PC-9 (cell line): ENCODE results near the gene SUMF1. TPM values are rescaled to one million over a fixed set of nuclear protein-coding genes. Genes with fewer than 3 reads are reported as not detected.

Experiments
- BruUV-seq: library from RNA; stranded (reverse); fragments of 400-500 nt; replicated peaks from 2 replicates; lab custom pipeline; 2021; lab: Mats Ljungman, UMichigan
- CTCF ChIA-PET: fragments of 300-600 bp; sonication (Branson Sonifier 250); formaldehyde crosslinking; loops from one replicate; lab custom pipeline; 2022; ENCODE audit warnings: antibody characterized with exemption; lab: Charles Lee
- POLR2A ChIA-PET: fragments of 300-600 bp; sonication (Branson Sonifier 250); formaldehyde crosslinking; loops from one replicate; lab custom pipeline; 2022; ENCODE audit warnings: antibody characterized with exemption; ENCODE audit not compliant: unreplicated experiment; lab: Charles Lee
- DNase-seq, 2 experiments: peaks; one replicate each; pipeline versions ENCODE4 v3.0.0 to v3.0.0-alpha.2; 2015 to 2022; ENCODE audit warnings: mixed read lengths in 1 of 2
- H2AFZ ChIP-seq: fragments of 200-600 bp; sonication (generic); 2 replicates; pipeline ENCODE4 v1.8.1; 2017; ENCODE audit warnings: antibody characterized with exemption
- H3F3A ChIP-seq: fragments of 200-600 bp; sonication (generic); 2 replicates; pipeline ENCODE4 v1.8.1; 2017; ENCODE audit warnings: antibody characterized with exemption, mild to moderate bottlenecking, low read depth; ENCODE audit not compliant: insufficient read depth
- H3K27ac ChIP-seq: fragments of 200-600 bp; sonication (generic); 2 replicates; pipeline ENCODE4 v1.6.1; 2016; ENCODE audit warnings: mixed run types
- H3K27me3 ChIP-seq: fragments of 200-600 bp; sonication (generic); 2 replicates; pipeline ENCODE4 v1.6.1; 2016; ENCODE audit warnings: low read depth, mixed run types; ENCODE audit not compliant: insufficient read depth
- H3K36me3 ChIP-seq: fragments of 200-600 bp; sonication (generic); 2 replicates; pipeline ENCODE4 v1.6.1; 2016; ENCODE audit warnings: low read depth, mixed run types
- H3K4me1 ChIP-seq: fragments of 200-600 bp; sonication (generic); replicated peaks from 2 replicates; pipeline ENCODE4 v1.6.1; 2016; ENCODE audit warnings: mixed run types; ENCODE audit not compliant: insufficient read depth
- H3K4me2 ChIP-seq: fragments of 200-600 bp; sonication (generic); 2 replicates; pipeline ENCODE4 v1.6.1; 2017; ENCODE audit warnings: mixed run types
- H3K4me3 ChIP-seq: fragments of 200-600 bp; sonication (generic); 2 replicates; pipeline ENCODE4 v1.6.1; 2016; ENCODE audit warnings: mixed run types
- H3K79me2 ChIP-seq: fragments of 200-600 bp; sonication (generic); 2 replicates; pipeline ENCODE4 v1.6.1; 2017; ENCODE audit warnings: low read depth, mixed run types
- H3K9me2 ChIP-seq: fragments of 200-600 bp; sonication (generic); 2 replicates; pipeline ENCODE4 v1.8.1; 2017; ENCODE audit warnings: mild to moderate bottlenecking; ENCODE audit not compliant: insufficient read depth
- H3K9me3 ChIP-seq: fragments of 200-600 bp; sonication (generic); 2 replicates; pipeline ENCODE4 v1.8.1; 2016; ENCODE audit warnings: low read depth; ENCODE audit not compliant: insufficient read depth
- H4K20me1 ChIP-seq: fragments of 200-600 bp; sonication (generic); 2 replicates; pipeline ENCODE4 v1.8.1; 2017; ENCODE audit not compliant: insufficient read depth
- EZH2 ChIP-seq: fragments of 200-600 bp; sonication (generic); IDR thresholded peaks from 2 replicates; pipeline ENCODE4 v1.8.0; 2017; ENCODE audit warnings: antibody characterized with exemption, low read depth
- intact Hi-C: fragments of 100-400 bp; cut with micrococcal nuclease; formaldehyde crosslinking; loops from one replicate; pipeline ENCODE4 v1.10.0; 2022; ENCODE audit not compliant: unreplicated experiment
- total RNA-seq: library from RNA; stranded (reverse); gene quantifications from 2 replicates; pipeline ENCODE4 v1.2.3, GENCODE V29; 2021
- TF ChIP-seq, protein P1 (sequence below): fragments of 200-600 bp; sonication (generic); conservative IDR thresholded peaks from 2 replicates; pipeline ENCODE4 v1.6.1; 2017; ENCODE audit warnings: mixed run types, antibody characterized with exemption, mild to moderate bottlenecking, moderate library complexity

Gene SUMF1
- total RNA-seq, 1 experiment from 2014 or later = 41.6 TPM

DNA sequence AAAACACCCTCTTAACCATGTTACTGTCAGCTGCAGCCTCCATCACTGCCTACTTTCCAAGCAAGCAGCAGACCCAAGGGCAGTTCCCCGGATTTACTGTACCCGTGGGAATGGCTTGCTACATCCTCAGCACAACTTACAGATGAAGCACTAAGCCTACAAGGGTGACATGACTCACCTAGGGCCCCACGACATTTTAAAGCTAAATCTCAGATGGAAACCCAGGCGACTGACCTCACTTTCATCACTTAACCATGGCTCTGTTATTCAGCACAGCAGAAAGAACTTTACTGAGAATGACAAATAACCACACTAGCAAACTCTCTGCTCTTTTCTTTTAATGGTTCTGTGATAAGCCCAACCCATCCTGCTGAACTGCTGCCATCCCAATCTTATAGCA, 65.6 kb downstream of the SUMF1 start:
- no peak for TF ChIP-seq EZH2
- TF ChIP-seq, protein P1, sequence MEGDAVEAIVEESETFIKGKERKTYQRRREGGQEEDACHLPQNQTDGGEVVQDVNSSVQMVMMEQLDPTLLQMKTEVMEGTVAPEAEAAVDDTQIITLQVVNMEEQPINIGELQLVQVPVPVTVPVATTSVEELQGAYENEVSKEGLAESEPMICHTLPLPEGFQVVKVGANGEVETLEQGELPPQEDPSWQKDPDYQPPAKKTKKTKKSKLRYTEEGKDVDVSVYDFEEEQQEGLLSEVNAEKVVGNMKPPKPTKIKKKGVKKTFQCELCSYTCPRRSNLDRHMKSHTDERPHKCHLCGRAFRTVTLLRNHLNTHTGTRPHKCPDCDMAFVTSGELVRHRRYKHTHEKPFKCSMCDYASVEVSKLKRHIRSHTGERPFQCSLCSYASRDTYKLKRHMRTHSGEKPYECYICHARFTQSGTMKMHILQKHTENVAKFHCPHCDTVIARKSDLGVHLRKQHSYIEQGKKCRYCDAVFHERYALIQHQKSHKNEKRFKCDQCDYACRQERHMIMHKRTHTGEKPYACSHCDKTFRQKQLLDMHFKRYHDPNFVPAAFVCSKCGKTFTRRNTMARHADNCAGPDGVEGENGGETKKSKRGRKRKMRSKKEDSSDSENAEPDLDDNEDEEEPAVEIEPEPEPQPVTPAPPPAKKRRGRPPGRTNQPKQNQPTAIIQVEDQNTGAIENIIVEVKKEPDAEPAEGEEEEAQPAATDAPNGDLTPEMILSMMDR = no peak
- Histone ChIP-seq H3K4me3 (no peak overlapping the region), H3K79me2 (no peaks in the 10 kb centered on the region), H3K27ac (no peak overlapping the region), H3K36me3 (no peaks in the 10 kb centered on the region), H3K9me3 (no peaks in the 10 kb centered on the region), H2AFZ (no peak overlapping the region), H3K4me1 (no peaks in the 10 kb centered on the region), H3K27me3 (no peaks in the 10 kb centered on the region), H3F3A (no peaks in the 10 kb centered on the region), H3K4me2 (no peak overlapping the region), H4K20me1 (no peaks in the 10 kb centered on the region), H3K9me2 (no peaks in the 10 kb centered on the region)
- no peak for DNase-seq
- intact Hi-C loops = no loop called here
- BruUV-seq = no TSS peak
- ChIA-PET POLR2A (no interaction called here), CTCF (no interaction called here)

DNA sequence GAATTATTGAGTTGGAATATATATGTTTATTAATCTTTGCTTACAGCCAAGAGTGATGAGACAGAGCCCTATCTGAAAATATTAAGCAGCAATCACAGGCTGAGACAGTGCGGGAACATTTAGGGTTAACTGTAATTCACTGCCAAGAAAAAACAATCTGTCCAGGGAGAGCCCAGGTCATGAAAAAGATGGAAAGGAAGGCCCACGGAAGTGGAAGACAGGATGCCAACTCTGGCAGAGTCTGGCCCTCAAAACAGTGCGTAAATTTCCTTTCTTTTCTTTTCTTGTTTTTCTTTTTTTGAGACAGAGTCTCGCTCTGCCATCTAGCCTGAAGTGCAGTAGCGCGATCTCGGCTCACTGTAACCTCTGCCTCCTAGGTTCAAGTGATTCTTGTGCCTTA, 67.6 kb downstream of the SUMF1 start:
- no TSS peak for BruUV-seq
- Histone ChIP-seq H3F3A (no peaks in the 10 kb centered on the region), H3K79me2 (no peaks in the 10 kb centered on the region), H3K4me3 (no peak overlapping the region), H3K4me1 (no peaks in the 10 kb centered on the region), H4K20me1 (no peaks in the 10 kb centered on the region), H3K27ac (no peak overlapping the region), H2AFZ (no peak overlapping the region), H3K36me3 (no peaks in the 10 kb centered on the region), H3K27me3 (no peaks in the 10 kb centered on the region), H3K4me2 (no peak overlapping the region), H3K9me3 (no peaks in the 10 kb centered on the region), H3K9me2 (no peaks in the 10 kb centered on the region)
- ChIA-PET CTCF (no interaction called here), POLR2A (no interaction called here)
- no peak for DNase-seq
- TF ChIP-seq, protein P1 = no peak
- TF ChIP-seq EZH2 = no peak
- intact Hi-C loops = no loop called here

- H3K4me2 ChIP-seq = no peak overlapping the region
- CTCF ChIA-PET = no interaction called here
Measured at GRCh38 chr3:4398941-4399245, 68.2 kb downstream of the SUMF1 start.

More at GRCh38 chr3:4398941-4399245, 68.2 kb downstream of the SUMF1 start:
- POLR2A ChIA-PET = interaction anchor here (0.5 kb wide), 1 partner anchor 89 kb away, joined by 5 read pairs; no protein-coding TSS in a partner anchor
- H3F3A ChIP-seq = no peaks in the 10 kb centered on the region
- H3K4me3 ChIP-seq = no peak overlapping the region
- DNase-seq = no peak
- no peak overlapping the region for H2AFZ ChIP-seq
- no peaks in the 10 kb centered on the region for H3K9me2 ChIP-seq
- intact Hi-C loops = no loop called here
- no peaks in the 10 kb centered on the region for H3K9me3 ChIP-seq
- no TSS peak for BruUV-seq
- no peaks in the 10 kb centered on the region for H3K27me3 ChIP-seq
- no peaks in the 10 kb centered on the region for H4K20me1 ChIP-seq
- H3K36me3 ChIP-seq = no peaks in the 10 kb centered on the region
- TF ChIP-seq EZH2 = no peak
- TF ChIP-seq, protein P1 = no peak
- no peak overlapping the region for H3K27ac ChIP-seq
- no peaks in the 10 kb centered on the region for H3K79me2 ChIP-seq
- no peaks in the 10 kb centered on the region for H3K4me1 ChIP-seq
